ENCODE measurements around the gene ZNF207. TPM values are rescaled to one million over a fixed set of nuclear protein-coding genes. Genes with fewer than 3 reads are reported as not detected.
A peak's percentile ranks its signal among the peaks of the same experiment; 100 is the strongest.
"Not testable (repeated sequence)": the region's sequence is repeated elsewhere in the genome, so short reads cannot be mapped to it uniquely, and the experiment has no call there.

The ZNF207 gene
- total RNA-seq, 2 donors from 2014 or later = 147 to 151 TPM

DNA sequence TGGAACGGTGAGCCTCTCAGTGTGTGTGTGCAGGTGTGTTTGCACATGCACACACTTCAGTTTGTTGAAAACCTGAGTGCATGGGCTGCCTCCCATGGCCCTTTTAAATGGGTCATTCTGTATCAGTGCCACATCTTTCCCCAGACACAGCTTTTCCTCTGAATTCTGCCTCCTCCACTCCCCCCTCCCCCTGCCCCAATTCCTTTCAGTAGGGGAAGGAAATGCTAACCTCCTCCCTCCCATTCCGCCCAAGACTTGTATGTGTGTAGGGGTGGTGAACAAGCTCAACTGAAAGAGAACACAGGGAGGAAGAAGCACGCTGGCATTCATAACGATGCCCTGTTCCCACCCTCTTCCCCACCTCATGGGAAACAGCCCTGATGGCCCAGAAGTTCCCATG, 42.3 kb upstream of the ZNF207 start:
- no peak overlapping the region for H3K4me3 ChIP-seq
- H3K9me3 ChIP-seq = no peaks in the 10 kb centered on the region
- no peak for TF ChIP-seq CTCF (IDR thresholded peaks at IDR 0.05)
- no peak overlapping the region for H3K9ac ChIP-seq (ENCODE audit: low read depth in 2 of 2, low read length in 2 of 2)
- DNase-seq = no peak
- no peaks in the 10 kb centered on the region for H3K36me3 ChIP-seq
- intact Hi-C loops (cut with DNase I) = no loop called here
- no peaks in the 10 kb centered on the region for H3K27me3 ChIP-seq
- no peak overlapping the region for H3K27ac ChIP-seq
- no peaks in the 10 kb centered on the region for H3K4me1 ChIP-seq

DNA sequence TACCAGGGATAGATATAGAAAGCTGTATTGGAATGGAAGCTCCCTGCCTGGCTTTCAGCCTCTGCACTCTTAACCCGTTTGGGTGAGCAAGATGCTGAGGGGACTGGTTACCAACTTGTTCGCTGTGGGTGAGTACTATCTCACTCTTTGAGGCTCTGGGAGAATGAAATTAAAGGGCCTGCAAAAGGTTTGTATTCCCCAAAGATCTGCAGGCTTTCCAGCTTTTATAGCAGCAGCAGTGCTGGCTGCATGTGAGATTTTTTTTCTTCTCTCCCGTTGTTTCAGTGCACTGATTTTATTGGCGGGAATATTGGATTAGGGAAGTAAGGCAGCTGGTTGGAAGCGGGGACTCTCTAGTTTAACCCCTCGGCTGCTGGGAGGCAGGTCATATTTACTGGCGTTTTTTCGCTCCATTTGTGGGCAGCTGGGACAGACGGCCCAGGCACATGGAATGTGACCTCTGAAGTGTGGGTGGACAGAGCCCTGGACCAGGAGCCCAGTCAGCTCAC, 38.9 kb upstream of the ZNF207 start:
- no peaks in the 10 kb centered on the region for H3K36me3 ChIP-seq
- no peaks in the 10 kb centered on the region for H3K27me3 ChIP-seq
- H3K4me3 ChIP-seq = no peak overlapping the region
- no peak for TF ChIP-seq CTCF (IDR thresholded peaks at IDR 0.05)
- no peaks in the 10 kb centered on the region for H3K9me3 ChIP-seq
- no peak for DNase-seq
- H3K9ac ChIP-seq (ENCODE audit: low read depth in 2 of 2, low read length in 2 of 2) = peak overlapping the region in 1 of 2 donors; percentile 12
- H3K4me1 ChIP-seq = no peaks in the 10 kb centered on the region
- intact Hi-C loops (cut with DNase I) = no loop called here
- no peak overlapping the region for H3K27ac ChIP-seq

DNA sequence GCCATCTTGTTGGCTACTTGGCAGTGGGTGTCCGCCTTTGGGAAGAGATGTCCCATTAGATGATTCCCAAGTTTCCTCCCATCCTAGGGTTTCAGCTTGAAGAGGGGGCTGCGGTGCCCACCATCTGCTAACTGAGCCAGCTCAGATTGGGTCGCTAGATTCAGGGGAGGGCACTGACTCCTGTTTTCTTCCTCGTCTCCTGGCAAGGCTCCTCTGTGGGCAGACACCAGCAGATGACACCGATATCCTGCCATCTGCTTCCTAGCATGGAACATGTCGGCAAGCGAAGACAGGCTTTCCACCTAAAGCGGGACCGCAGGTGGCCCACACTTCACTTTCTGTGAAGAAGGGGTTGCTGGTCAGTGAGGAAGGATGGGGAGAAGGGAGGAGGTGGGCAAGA, 35.3 kb upstream of the ZNF207 start:
- Histone ChIP-seq H3K27me3 (no peaks in the 10 kb centered on the region), H3K9me3 (no peaks in the 10 kb centered on the region), H3K9ac (ENCODE audit: low read depth in 2 of 2, low read length in 2 of 2) (no peak overlapping the region), H3K4me3 (no peak overlapping the region), H3K4me1 (no peaks in the 10 kb centered on the region), H3K27ac (no peak overlapping the region), H3K36me3 (no peaks in the 10 kb centered on the region)
- no peak for DNase-seq
- TF ChIP-seq CTCF (IDR thresholded peaks at IDR 0.05) = no peak
- intact Hi-C loops (cut with DNase I) = no loop called here

- Histone ChIP-seq H3K27ac (no peak overlapping the region), H3K9me3 (no peaks in the 10 kb centered on the region), H3K4me3 (no peak overlapping the region), H3K4me1 (no peaks in the 10 kb centered on the region), H3K9ac (ENCODE audit: low read depth in 2 of 2, low read length in 2 of 2) (no peak overlapping the region), H3K27me3 (no peaks in the 10 kb centered on the region), H3K36me3 (no peaks in the 10 kb centered on the region)
- intact Hi-C loops (cut with DNase I) = no loop called here
- TF ChIP-seq CTCF (IDR thresholded peaks at IDR 0.05) = no peak
- DNase-seq = no peak
Measured at GRCh38 chr17:32315171-32315570, 34.8 kb upstream of the ZNF207 start.

DNA sequence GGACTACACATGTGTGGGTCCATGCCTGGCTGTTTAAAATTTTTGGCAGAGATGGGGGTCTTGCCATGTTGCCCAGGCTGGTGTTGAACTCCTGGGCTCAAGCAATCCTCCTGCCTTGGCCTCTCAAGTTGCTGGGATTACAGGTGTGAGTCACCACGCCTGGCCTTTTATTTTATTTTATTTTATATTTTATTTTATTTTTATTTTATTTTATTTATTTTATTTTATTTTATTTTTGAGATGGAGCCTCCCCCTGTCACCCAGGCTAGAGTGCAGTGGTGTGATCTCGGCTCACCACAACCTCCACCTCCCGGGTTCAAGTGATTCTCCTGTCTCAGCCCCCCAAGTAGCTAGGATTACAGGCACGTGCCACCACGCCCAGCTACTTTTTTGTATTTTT, 33.3 kb upstream of the ZNF207 start:
- H3K9me3 ChIP-seq; H3K4me1 ChIP-seq; H3K9ac ChIP-seq (ENCODE audit: low read depth in 2 of 2, low read length in 2 of 2); H3K27me3 ChIP-seq; H3K36me3 ChIP-seq; H3K27ac ChIP-seq; DNase-seq; intact Hi-C loops (cut with DNase I); H3K4me3 ChIP-seq: not testable (repeated sequence)

GRCh38 chr17:32317353-32317752, 32.6 kb upstream of the ZNF207 start:
- H3K36me3 ChIP-seq = no peaks in the 10 kb centered on the region
- H3K9ac ChIP-seq (ENCODE audit: low read depth in 2 of 2, low read length in 2 of 2) = no peak overlapping the region
- H3K4me3 ChIP-seq = no peak overlapping the region
- H3K27me3 ChIP-seq = no peaks in the 10 kb centered on the region
- no peaks in the 10 kb centered on the region for H3K9me3 ChIP-seq
- intact Hi-C loops (cut with DNase I) = no loop called here
- H3K4me1 ChIP-seq = no peaks in the 10 kb centered on the region
- H3K27ac ChIP-seq = no peak overlapping the region
- TF ChIP-seq CTCF (IDR thresholded peaks at IDR 0.05) = no peak
- no peak for DNase-seq

All from colonic mucosa (tissue), 4 donors.